Tongue (tissue), 2 donors: ENCODE data around the gene GORASP2. TPM values are rescaled to one million over a fixed set of nuclear protein-coding genes. Genes with fewer than 3 reads are reported as not detected.
A peak's percentile ranks its signal among the peaks of the same experiment; 100 is the strongest.

Experiments used
- DNase-seq: peaks from one replicate; pipeline ENCODE4 v3.0.0-alpha.2; 2015
- total RNA-seq: library from RNA; depleted of rRNA; stranded (reverse); fragments of >200 nt; gene quantifications from one replicate; pipeline ENCODE4 v1.2.3, GENCODE V29; 2014

GORASP2 gene
- total RNA-seq, 1 donor from 2014 or later, result 37.6 TPM

DNA sequence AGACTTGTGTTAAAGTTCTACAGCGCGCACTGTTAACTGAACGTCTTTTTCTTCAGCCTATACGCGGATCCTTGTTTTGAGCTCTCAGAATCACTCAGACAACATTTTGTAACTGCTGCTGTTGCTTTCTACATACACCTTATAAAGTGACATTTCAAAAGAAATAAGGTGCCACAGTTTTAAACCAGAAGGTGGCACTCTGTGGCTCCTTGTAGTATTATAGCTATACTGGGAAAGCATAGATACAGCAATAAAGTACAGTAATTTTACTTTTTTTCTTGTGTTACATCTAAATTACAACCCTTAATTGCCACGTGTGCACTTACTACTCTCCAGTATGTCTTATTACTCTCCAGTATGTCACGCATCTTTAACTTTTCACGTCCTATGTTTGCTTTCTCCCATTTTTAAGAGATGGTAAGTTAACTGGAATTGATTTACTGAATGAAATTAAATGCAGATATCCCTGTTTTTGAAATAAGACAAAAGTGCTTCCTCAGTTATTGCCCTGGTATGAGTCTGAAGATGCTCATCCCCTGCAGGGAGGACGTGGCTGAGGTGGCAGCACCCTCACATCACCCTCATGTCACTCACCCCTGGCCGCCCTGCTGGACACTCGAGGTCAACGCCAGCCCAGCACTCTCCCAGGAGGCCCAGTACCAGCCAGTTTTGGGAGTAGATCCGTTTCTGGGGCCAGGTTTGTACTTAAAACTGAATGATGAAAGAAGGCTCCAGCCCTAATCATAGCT, 37.8 kb downstream of the GORASP2 start:
- no peak for DNase-seq

DNA sequence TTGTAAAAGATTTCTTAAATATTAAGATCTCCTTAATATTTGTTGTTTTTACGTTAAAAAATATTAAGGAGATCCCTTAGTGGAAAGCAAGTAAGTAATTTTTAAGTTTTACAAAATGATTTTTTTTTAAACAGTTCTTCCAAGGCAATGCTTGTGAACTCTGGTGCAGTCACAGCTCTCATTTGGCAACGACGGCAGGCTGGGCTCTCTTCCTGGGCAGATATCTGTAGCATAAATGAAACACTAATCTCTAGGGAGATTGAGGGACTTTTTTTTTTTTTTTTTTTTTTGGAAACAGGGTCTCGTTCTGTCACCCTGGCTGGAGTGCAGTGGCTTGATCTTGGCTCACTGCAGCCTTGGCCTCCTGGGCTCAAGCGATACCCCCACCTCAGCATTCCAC, 38.5 kb downstream of the GORASP2 start:
- no peak for DNase-seq

DNA sequence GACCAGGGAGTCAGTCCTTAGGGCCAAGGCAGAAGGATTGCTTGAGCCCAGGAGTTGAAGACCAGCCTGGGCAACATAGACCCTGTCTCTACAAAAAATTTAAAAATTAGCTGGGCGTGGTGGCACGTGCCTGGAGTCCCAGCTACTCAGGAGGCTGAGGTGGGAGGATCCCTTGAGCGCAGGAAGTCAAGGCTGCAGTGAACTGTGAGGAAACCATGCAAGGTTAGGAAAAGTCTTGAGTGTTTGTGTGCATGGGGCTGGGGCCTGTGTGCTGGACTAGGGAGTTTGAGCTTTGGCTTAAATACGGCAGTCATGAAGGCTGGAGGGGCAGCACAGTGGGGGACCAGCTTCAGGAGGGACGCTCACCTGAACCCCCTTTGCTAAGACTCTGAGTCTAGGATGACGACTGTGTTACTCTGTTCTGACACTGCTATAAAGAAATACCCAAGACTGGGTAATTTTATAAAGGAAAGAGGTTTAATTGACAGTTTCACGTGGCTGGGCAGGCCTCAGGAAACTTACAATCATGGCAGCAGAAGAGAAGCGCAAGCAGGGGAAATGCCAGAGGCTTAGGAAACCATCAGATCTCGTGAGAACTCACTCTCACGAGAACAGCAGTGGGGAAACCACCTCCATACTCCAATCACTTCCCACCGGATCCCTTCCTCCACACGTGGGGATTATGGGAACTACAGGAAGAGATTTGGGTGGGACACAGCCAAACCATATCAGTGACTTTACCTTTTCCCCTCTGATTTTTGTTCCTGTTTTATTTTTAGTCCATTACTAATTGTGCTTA, 39.4 kb downstream of the GORASP2 start:
- no peak for DNase-seq

DNA sequence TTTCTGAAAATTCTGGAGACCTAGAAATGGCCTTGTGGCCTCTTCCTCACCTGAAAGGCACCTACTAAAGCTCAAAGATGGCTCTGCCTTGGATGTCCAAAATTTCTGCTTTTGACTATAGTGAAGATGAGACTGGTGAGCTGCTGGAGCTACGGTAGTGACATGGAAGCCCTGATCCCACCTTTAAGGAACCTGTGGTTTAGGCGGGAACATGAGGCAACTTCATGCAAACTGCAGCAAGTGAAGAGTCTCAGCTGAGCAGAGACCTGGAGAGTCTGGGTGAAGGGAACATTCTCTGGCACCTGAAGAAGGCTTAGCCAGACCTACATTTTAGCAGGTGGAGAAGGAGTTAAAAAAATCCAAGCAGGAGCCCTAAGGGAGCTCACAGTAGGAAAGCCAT, 40.0 kb downstream of the GORASP2 start:
- no peak for DNase-seq

DNA sequence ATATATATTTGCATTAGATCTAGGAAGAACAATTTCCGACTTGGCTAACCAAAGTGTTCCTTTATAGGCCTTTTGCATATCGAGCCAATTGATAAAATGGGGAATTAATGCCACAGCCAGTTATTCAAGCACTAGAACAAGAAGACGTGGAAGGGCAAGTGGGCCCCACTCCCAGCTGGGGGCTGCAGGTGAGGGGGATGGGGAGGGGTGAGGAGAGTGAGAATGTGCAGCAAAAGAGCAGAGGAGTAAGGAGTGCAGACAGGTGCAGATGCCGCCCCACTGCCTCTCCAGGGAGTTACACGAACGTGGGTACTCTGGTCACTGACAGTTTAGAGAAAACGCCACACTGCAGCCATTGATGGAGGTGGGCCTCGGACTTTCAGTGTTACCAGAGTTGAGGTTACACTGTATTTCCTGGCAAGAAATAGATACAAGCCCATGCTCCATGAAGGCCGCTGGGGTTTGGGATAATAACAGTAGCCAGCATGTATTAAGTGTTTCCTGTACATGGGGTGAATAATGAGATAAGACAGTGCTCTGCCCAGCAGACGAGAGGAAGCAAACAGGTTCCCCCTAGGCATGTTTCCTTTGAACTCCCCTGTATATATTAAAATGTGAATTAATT, 40.9 kb downstream of the GORASP2 start:
- no peak for DNase-seq

DNA sequence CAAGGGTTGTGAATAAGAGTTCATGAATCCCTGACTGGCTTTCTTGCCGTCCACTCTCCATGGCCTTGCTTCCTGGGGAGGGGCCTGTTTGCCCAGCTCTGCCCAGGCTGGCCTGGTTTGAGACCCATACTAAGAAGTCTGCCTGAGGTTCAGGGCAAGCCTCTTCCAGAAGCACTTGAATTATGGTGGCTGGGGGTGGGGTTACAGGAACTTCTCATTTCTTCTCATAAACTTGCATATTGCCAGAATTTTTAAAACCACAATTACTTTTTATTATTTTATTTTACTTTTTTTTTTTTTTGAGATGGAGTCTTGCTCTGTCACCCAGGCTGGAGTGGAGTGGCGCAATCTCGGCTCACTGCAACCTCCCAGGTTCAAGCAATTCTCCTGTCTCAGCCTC, 42.0 kb downstream of the GORASP2 start:
- DNase-seq, result no peak

DNA sequence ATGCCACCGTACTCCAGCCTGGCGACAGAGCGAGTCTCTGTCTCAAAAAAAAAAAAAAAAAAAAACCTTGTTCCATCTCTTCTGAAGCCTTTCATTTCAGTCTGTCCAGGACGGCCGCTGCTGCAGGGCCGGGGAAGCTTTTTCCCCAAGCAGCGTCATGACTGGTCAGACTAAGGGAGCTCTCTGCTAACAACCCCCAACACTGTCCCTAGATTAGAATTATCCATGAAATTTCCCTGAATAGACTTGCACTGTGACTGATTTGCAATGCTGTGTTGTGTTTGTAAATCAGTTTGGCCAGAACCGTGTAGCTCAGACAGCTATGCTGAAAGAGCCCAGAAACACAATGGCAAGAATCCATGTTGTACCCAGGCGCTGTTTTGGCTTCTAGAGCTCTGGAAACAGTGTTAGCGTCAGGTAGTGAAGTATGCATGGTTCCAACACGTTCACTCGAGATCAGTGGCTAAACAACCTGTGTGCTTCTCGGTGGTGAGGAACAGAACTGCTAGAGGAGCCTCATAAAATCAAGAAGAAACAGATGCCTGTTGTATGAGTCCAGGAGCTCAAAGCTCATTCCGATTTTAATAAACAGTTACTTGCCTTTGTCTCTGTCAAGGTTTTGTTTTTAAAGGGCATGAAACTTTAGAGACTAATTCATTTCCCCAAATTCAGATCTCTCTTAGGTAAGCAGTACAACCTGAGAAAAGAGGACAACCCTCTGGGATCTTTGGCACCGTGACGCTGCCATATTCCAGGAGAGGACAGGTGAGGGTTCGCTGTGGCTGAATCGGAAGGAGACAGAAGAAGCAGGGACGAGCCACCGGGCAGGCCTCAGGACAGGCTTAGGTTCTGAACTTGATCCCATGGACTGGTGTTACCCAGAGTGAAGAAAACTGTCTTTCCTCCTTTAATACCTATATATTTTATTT, 43.5 kb downstream of the GORASP2 start:
- DNase-seq, result no peak

DNA sequence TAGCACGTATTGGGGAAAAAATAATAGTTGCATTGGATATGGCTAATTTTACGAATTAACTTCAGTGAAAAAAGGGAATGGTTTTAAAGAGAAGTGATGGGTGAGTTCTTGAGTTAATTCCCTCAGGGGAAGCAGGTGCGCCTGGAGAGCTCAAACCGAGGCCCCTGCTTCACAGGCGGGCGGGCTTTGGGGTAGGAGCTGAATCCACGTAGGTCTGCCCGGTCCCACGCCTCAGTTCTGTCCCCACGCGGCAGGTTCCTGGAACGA, 44.1 kb downstream of the GORASP2 start:
- DNase-seq, result no peak

DNA sequence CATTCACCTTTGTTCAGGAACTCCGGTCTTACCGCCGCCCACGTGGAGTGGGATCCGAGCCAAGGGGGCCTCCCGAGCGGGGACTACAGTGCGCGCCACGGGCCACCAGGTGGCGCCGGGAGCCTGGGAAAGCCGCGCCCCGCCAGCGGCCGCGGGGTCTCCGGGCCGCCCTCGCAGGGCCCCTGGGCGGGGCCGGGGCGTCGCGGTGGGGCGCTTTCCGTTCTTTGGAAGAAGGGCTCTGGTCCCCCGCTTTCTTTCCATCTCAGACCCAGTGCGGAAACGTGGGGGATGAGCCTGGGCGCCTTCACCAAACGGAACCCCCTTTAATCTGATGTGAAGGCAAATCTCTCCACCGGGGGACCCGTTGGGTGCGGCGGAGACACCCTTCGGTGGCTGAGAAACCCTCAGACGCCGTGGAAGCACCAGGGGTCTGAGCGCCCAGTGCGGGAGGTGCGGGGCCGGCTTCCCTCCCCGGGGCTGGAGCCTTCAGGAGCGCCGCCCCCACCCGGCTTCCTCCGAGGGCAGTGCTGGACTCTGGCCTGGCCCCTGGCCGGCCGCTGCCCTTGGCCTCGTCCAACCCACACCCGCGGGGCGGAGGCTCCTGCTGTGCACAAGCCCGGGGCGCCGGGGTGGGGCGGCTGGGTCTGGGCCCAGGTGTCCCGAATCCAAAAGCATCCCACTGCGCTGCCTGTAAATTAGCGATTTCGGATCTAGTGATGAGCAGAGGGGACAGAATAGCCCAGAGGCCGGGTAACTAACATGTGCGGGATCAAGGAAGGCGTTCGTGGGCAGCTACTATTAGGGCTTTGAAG, 44.6 kb downstream of the GORASP2 start:
- peak; percentile 94 for DNase-seq

DNA sequence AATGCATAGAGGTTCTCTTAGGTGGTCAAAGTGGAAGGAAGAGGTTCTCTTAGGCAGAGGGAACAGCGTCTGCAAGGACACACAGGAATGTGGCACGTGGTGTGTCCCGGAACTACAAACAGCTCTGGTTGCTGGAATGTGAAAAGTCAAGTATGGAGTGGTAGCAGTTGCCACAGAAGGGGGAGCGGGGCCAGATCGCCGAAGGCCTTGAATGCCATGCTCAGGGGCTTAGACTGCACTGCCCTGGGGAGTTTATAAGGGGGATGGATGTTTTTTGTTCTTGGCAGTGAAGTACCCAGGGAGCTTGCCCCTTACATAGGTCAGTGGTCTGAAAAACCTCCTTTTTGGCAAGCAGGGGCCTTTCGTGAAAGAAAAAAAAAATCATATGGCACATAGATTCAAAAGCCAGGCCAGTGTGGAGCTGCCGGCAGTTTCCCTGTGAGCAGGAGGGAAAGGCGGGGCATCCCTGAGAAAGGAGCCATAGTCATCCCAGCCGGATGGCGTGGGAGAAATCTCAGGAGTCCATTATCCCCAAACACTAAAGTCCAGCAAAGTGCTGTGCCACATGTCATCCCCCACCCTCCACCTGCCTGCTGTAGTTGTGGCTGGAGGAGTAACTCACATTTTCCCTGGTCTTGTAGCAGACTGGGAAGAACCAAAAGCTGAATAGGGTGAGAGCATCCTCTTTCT, 45.4 kb downstream of the GORASP2 start:
- DNase-seq, result peak; percentile 12

DNA sequence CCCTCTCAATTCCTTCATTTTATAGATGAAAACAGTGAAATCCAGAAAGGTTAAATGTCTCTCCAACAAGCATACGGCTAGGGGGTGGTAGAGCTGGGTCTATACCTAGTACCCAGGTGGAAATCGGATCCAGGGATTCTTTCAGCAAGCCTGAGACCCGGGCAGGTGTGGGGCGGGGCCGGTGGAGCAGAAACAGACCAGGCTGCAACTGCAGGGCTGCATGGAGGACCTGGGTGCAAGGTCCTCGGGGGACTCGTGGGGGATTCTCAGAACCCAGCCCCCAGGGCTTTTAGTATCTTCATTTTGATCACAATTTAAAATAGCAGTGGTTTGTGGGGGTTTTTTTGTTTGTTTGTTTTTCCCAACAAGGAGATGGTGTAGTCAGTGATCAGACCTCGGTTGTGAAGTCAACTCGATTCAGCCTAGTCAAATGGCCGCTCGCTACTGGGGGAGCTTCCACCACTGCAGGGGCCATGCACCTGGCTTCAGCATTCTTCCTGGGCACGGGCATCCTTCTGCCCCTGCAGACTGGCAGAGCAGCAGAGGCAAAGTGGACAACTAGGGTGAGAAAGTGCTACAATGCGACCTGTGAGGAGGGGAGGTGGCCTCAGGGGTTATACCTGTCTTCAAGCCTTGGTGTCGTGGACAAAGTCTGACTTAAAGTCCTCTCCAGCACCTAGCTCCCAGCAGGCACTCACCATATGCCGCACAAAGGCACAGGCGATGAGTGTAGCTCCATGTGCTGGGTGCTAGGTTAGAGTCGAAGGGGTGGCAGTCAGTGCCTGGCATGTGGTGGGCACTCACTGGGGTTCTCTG, 46.3 kb downstream of the GORASP2 start:
- no peak for DNase-seq

DNA sequence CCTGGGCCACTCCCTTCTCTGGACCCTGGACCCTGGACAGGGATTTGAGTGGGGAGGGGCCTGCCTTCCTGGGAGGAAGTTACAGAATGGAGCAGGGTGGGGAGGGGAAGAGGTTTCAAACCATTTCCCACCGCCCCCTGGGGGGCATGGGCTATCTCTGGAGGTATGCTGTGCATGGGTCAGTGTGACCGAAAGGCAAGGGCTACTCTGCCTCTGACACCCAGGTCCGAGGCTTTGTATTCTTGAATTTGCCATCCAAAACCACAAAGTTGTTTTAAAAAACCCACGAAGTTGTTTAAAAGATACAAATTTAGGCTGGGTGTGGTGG, 46.9 kb downstream of the GORASP2 start:
- DNase-seq, result no peak

DNA sequence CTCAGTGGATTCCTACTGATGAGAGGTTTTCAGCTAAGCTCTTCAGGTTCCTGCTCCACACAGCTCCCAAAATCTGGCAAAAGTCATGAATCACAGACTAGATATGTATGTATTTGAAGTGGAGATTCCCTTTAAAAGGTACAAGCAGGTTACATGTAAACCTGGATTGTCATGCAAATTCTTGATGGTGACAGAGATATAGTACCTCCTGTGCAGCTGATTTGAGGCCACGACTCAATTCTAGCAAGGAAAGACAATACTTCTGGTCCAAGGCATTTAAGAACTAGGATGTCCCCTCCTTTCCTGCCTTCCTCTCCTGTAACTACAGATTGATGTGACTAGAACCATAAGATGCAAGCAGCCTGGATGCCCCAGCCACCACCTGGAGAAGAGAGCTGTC, 55.0 kb downstream of the GORASP2 start:
- DNase-seq, result no peak

DNA sequence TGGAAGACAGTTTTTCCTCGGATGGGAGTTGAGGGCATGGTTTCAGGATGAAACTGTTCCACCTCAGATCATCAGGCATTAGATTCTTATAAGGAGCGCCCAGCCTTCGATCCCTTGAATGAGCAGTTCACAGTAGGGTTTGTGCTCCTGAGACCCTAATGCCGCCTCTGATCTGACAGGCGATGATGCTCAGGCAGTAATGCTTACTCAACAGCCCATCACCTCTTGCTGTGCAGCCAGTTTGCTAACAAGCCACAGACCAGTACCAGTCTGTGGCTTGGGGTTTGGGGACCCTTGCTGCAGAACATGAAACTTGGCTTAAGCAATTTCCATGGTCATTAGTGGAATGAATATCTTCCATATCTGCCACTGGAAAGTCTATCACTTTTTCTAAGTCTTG, 56.4 kb downstream of the GORASP2 start:
- no peak for DNase-seq

DNA sequence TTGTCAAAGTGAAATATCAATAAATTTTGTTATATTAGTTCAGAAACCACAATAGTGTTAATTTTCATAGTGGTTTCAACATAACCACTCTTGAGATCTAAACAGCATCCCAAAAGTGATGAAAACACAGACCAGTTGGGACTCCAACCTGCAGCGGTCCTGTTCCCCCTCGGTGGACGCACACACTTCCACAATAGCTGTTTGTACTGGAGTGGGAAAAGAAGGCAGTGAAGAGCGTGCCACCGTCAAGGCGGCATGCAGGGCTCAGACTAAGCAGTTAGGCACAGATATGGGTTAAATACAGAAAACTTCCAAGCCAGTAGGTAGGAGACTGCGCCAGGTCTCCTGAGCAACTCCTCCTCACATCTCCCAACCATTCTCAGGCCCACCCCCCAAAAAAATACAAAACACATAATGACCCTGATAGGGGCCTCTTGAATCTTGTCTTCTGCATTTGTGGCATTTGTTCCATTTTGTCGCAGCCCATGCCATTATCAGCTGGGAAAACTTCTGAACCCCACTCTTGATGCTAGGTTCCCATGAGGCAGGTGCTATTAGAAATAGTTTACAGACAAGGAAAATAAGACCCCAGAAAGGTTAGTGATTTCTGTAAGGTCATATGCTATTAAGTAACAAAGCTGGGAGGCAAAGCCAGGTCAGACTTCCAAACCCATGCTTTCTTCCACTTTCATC, 57.7 kb downstream of the GORASP2 start:
- no peak for DNase-seq

DNA sequence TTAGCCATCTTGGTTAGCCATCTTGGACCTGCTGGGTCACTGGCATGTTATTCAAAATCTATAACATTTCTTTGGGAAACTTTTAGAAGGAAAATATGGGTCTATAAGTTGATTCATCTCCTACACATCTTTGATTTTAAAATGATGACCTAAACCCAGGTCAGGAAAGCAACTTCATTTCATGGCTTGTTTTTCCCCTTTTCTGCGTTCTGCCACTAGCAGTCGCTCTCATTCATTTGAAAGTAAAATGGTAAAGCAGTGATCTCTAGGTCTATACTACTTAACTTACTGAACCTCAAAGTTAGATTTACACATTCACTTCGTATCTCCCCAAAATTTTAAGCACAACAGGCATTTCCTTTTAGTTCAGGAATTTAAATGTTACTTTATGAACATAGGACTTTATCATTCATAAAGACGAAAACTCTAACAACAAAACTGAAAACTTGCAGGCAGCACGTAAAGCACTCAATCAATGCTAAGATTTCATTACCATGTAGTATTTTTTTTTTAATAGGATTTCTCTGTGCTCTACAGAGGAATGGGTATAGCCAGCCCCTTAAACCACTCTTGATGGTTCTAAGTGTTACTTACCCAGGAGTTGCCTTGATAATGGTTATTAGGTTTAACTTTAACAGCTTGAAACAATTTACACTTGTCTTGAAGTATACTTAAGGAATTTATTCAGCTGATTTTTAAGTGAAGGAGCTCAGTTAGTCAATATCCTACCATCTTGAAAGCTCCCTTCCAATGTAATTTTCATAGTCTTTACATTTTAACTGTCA, 62.5 kb downstream of the GORASP2 start:
- DNase-seq, result no peak

DNA sequence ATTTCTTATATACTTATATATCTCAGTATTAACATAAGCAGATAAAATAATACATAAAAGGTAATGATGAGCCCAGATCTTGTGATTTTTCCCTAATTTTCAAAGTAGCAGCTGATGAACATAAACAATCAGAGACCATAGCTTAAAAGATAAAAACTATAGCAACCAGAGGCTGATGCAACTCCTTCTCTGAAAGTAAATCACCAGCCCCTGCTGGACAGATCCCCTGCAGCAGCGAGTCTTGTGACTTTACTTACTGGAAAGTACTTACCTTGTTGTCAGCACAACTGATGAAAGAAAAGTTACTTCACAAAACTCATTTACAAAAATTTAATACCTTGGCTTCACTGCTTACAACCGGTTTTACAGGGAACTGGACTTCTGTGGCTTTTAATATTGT, 67.3 kb downstream of the GORASP2 start:
- no peak for DNase-seq

DNA sequence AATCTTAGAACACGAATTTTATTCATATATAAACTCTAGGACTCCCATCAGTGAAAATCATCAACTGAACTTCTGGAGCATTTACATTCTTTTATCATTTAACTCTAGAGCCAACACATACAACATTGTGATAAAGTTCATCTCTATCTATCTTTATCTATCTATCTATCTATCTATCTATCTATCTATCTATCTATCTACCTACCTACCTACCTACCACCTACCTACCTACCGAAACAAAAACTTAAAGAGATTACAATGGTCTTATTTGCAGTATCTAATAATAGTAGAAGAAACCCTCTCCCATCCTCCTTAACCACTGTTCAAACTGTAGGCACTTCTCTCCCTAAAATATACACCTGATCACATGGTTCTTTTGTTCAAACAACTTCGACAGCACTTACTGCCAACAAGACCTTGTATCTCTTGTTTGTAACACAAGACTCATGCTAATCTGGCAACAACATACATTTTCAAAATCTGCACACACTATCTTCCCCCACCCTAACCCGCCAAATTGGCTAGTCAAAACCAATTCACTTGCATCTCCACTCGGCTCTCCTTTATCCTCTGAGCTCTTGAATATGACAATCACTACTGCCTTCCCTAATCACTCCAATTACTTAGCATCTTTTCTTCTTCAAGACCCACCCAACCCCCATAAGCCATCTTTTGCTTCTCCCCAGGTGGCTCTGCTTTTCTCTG, 69.0 kb downstream of the GORASP2 start:
- DNase-seq, result no peak
